Measurements from ENCODE around the gene LCLAT1.

LCLAT1 gene

DNA sequence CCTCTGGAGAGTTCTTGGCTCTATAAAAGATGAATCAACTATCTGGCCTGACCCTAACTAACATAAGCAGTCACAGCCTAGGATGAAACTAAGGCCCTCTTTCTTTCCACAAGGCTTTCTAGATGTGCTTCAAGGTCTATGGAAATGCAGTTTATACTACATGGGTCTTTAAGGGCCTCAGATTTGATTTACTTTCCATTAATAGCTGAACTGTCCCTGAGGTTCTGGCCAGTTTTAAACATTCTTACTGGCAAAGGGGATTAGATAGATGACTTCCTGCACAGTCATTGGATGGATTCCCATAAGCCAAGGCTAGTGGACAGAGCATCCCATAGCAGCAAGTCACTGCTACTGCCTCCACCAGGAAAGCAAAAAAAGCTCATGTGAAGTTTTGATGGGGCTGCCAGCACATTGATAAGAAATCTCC, 38.1 kb upstream of the LCLAT1 start:
- TF ChIP-seq REST (IDR thresholded peaks at IDR 0.05; ENCODE audit: insufficient read depth in 1 of 2, low read depth in 2 of 2, low read length in 2 of 2) (peak in 1 of 2 experiments; percentile 16; a peak in 1 of 4 replicates), POLR2AphosphoS5 (IDR thresholded peaks at IDR 0.05; ENCODE audit: low read depth, low read length) (no peak)

DNA sequence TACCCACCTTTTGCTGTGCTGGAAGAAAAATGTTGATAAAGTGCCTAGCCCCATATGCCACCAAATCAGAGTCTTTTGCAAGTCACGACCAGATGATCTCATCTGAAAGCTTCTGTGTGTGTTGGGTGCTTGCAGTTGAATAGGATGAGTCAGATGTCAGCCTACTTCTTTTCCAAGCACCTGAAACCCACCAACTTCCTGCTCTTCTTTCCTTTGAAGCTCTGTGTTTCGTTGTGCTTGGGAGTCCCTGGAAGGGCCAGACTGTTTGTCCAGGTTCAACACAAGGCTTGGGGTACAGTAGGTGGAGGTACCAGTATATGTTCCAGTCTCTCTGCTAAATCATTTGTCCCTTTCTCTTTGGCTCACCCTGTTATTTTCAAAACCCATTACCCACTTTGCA, 36.8 kb upstream of the LCLAT1 start:
- TF ChIP-seq TAF1 (IDR thresholded peaks at IDR 0.05; ENCODE audit: borderline replicate concordance, insufficient read depth, low read length) (no peak), POLR2AphosphoS5 (IDR thresholded peaks at IDR 0.05; ENCODE audit: low read depth, low read length) (no peak), SIN3A (IDR thresholded peaks at IDR 0.05; ENCODE audit: borderline replicate concordance, insufficient read depth, low read length) (no peak), FOXP2 (optimal IDR thresholded peaks at IDR 0.05; ENCODE audit: borderline replicate concordance, extremely low read depth, extremely low read length, insufficient read depth) (no peak), REST (IDR thresholded peaks at IDR 0.05; ENCODE audit: insufficient read depth in 1 of 2, low read depth in 2 of 2, low read length in 2 of 2) (no peak)

DNA sequence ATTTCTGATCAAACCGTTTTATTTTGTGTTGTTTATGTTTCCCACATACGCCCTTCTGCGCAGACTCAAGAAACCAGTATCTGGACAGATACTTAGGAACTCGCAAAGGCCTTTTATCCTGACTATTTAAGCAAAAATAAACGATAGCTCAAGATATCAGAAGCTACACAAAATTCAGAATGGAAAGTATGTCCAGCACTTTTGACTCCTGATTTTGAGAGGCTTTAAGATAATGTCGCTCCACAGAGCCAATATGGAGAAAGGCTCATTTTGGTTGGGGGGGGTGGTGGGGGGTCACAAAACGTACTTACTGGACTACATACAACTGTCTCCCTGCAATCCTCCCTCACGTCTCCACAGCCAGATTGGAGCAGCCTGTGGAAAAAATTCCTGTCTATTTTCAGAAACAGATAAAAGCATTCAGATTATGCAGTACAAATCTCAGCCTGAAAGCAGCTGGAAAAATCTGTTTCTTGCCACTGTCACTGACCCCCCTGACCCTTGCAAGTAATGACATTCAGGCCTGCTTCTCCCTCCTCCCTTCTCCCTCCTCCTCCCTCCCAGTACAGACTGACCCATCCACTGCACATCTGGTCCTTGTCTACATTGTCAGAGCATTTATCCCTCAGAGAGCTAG, 34.9 kb upstream of the LCLAT1 start:
- TF ChIP-seq POLR2AphosphoS5 (IDR thresholded peaks at IDR 0.05; ENCODE audit: low read depth, low read length), result no peak
- no peak for TF ChIP-seq FOXP2 (optimal IDR thresholded peaks at IDR 0.05; ENCODE audit: borderline replicate concordance, extremely low read depth, extremely low read length, insufficient read depth)
- TF ChIP-seq SIN3A (IDR thresholded peaks at IDR 0.05; ENCODE audit: borderline replicate concordance, insufficient read depth, low read length), result no peak
- no peak for TF ChIP-seq REST (IDR thresholded peaks at IDR 0.05; ENCODE audit: insufficient read depth in 1 of 2, low read depth in 2 of 2, low read length in 2 of 2)
- no peak for TF ChIP-seq TAF1 (IDR thresholded peaks at IDR 0.05; ENCODE audit: borderline replicate concordance, insufficient read depth, low read length)

DNA sequence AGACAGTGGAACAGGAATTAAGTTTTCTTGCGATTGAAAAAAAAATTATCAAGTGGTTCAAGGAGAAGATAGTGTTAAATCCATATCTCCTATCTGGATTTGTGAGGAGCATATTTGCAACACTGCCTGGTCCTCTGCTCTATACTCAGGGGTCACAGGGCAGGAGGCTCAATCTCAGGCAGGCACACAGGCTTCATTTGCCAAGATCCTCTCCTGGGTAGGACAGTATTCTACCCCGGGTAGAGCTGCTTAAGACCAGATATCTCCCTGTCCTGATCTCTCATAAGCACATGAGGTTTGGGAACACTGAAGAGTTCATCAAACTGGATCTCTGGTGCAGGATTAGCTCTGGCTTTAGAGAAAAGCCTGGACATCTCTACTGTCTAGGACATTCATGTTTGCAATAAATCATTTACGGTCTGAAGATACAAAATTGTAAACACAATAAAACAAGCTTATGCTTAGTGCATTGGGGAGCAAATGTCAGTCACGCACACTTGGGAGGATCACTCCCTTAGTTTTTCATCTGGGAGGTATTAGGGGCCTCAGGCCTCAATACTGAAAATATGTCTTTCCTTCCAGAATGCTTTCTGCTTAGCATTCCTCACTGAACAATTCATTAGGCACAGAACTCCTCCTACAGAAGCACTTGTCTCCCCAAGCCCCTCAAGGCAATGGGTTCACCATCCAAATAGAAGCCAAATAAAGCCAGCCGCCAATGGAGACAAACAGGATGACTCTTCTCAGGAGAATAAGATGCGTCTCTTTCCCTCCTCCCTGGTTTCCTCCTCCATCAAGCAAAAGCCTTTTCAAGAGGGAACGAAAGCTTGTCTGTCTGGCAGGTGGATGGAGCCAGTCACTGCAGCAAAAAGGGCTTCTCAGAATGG, 34.1 kb upstream of the LCLAT1 start:
- TF ChIP-seq FOXP2 (optimal IDR thresholded peaks at IDR 0.05; ENCODE audit: borderline replicate concordance, extremely low read depth, extremely low read length, insufficient read depth) (no peak), TAF1 (IDR thresholded peaks at IDR 0.05; ENCODE audit: borderline replicate concordance, insufficient read depth, low read length) (no peak), POLR2AphosphoS5 (IDR thresholded peaks at IDR 0.05; ENCODE audit: low read depth, low read length) (no peak), SIN3A (IDR thresholded peaks at IDR 0.05; ENCODE audit: borderline replicate concordance, insufficient read depth, low read length) (no peak), REST (IDR thresholded peaks at IDR 0.05; ENCODE audit: insufficient read depth in 1 of 2, low read depth in 2 of 2, low read length in 2 of 2) (no peak)
